Prostate gland (tissue), 2 donors: ENCODE measurements around the gene MRPL33. TPM values are rescaled to one million over a fixed set of nuclear protein-coding genes. Genes with fewer than 3 reads are reported as not detected.

Source experiments
- DNase-seq: peaks from one replicate; pipeline ENCODE4 v3.0.0-alpha.2; 2019; ENCODE audit warnings: low spot score
- H3K27ac ChIP-seq, 2 donors: fragments of 200-600 bp; sonication (generic); 2 replicates each; pipeline ENCODE4 v1.5.1; 2017 to 2019
- H3K27me3 ChIP-seq: fragments of 200-600 bp; sonication (generic); replicated peaks from 2 replicates; pipeline ENCODE4 v1.5.1; 2019; ENCODE audit not compliant: insufficient read depth
- H3K36me3 ChIP-seq, 2 donors: fragments of 200-600 bp; sonication (generic); 1 replicate in 1 of 2; 2 replicates in 1 of 2; pipeline versions ENCODE4 v1.5.1 to v1.8.1; 2017 to 2019
- H3K4me1 ChIP-seq: fragments of 200-600 bp; sonication (generic); replicated peaks from 2 replicates; pipeline ENCODE4 v1.5.1; 2019
- H3K4me3 ChIP-seq, 2 donors: fragments of 200-600 bp; sonication (generic); 2 replicates each; pipeline ENCODE4 v1.5.1; 2017 to 2019
- H3K9me3 ChIP-seq: fragments of 200-600 bp; sonication (generic); 2 replicates; pipeline ENCODE4 v1.5.1; 2017
- POLR2A ChIP-seq: fragments of 450-650 bp; IDR thresholded peaks from one replicate; pipeline ENCODE4 v1.6.1; 2016; ENCODE audit warnings: antibody characterized with exemption, mild to moderate bottlenecking
- POLR2AphosphoS5 ChIP-seq: sonication (generic); formaldehyde crosslinking; IDR thresholded peaks from one replicate; pipeline ENCODE4 v1.6.1; 2017; ENCODE audit warnings: antibody characterized with exemption
- WGBS: methylation state at CpG from one replicate; pipeline ENCODE4 v1.1.5; 2018; 5-methylcytosine and 5-hydroxymethylcytosine counted together
- intact Hi-C: fragments of 100-400 bp; cut with DNase I; formaldehyde crosslinking; loops from one replicate; pipeline ENCODE4 v1.14.2; 2022
- total RNA-seq, 2 donors: library from RNA; depleted of rRNA; stranded (reverse); fragments of >200 nt; gene quantifications; one replicate each; pipeline ENCODE4 v1.1.0, GENCODE V29; 2016
- TF ChIP-seq, protein P1 (sequence below), 4 experiments: fragments of 200-600 bp in 2 of 4; fragments of 450-650 bp in 2 of 4; sonication (generic) in 2 of 4; IDR thresholded peaks; 1 replicate in 3 of 4; 2 replicates in 1 of 4; pipeline ENCODE4 v1.5.1; 2016 to 2019; ENCODE audit warnings: antibody characterized with exemption in 4 of 4, mild to moderate bottlenecking in 2 of 4, moderate library complexity in 2 of 4

MRPL33 gene
- total RNA-seq, 2 donors from 2014 or later = 140 to 186 TPM

DNA sequence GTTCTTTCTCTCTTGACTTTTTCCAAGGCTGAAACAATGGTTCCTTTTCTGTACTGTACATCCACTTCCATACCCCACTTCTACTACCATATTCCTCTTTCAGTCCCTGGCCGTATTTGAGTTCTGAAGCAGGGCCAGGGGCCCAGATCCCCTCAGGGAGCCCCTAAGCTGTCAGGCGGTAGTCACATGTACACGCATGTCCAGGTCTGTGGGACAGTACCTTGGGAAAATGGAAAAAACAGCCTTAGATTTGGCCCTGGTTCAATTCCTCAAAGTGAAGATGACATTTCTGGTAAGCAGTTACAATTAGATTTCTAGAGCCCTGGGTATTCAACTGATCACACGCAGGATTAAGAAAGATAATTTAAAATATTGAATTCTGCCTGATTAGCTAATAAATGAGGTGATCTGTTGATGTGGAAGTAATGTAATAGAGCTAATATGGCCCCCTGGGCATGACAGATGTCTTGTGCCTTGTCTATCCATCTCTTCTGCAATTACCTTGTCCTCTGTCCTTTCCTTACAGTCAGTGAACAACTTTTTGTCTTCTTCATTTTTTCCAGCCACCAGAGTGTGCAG is 44.4 kb downstream of the MRPL33 start:
- H3K4me1 ChIP-seq = no peaks in the 10 kb centered on the region
- DNase-seq = no peak
- TF ChIP-seq, protein P1, sequence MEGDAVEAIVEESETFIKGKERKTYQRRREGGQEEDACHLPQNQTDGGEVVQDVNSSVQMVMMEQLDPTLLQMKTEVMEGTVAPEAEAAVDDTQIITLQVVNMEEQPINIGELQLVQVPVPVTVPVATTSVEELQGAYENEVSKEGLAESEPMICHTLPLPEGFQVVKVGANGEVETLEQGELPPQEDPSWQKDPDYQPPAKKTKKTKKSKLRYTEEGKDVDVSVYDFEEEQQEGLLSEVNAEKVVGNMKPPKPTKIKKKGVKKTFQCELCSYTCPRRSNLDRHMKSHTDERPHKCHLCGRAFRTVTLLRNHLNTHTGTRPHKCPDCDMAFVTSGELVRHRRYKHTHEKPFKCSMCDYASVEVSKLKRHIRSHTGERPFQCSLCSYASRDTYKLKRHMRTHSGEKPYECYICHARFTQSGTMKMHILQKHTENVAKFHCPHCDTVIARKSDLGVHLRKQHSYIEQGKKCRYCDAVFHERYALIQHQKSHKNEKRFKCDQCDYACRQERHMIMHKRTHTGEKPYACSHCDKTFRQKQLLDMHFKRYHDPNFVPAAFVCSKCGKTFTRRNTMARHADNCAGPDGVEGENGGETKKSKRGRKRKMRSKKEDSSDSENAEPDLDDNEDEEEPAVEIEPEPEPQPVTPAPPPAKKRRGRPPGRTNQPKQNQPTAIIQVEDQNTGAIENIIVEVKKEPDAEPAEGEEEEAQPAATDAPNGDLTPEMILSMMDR (IDR thresholded peaks at IDR 0.05) = no peak
- no peak for TF ChIP-seq POLR2A
- no peak for TF ChIP-seq POLR2AphosphoS5
- H3K27me3 ChIP-seq = no peaks in the 10 kb centered on the region
- H3K36me3 ChIP-seq = no peaks in the 10 kb centered on the region
- H3K27ac ChIP-seq = no peak overlapping the region
- intact Hi-C loops = no loop called here
- H3K4me3 ChIP-seq = no peak overlapping the region
- WGBS = 93% methylated on average over 4 of the region's 4 CpGs
- H3K9me3 ChIP-seq = no peaks in the 10 kb centered on the region

DNA sequence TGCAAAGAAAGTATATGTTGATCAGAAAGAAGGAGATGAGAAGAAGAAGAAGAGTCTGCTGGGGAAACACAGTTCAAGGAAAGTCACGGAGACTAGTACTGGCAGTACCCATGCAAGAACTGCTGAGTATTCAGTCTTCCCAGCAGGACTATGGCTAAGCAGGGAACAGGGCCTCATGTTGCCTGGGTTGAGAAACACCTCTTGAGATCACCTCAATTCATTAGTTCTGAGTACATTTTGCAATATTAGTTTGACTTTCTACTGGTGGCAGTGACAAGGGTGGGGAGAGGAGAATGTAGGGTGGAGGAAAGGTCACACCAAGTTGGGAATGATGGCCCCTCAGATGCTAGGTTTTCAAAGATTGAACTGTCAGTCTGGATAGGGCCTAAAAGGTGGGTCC is 50.5 kb downstream of the MRPL33 start:
- 100% methylated on average over 1 of the region's 1 CpG for WGBS
- Histone ChIP-seq H3K9me3 (no peaks in the 10 kb centered on the region), H3K27ac (no peak overlapping the region), H3K4me3 (no peak overlapping the region), H3K36me3 (no peaks in the 10 kb centered on the region), H3K4me1 (no peaks in the 10 kb centered on the region), H3K27me3 (no peaks in the 10 kb centered on the region)
- TF ChIP-seq POLR2AphosphoS5 (no peak), POLR2A (no peak)
- TF ChIP-seq, protein P1 (IDR thresholded peaks at IDR 0.05) = no peak
- no peak for DNase-seq
- intact Hi-C loops = loop anchor here (5.0 to 10.0 kb wide), 2 partner anchors 115 to 573 kb away; partner anchors contain the start of gene FOSL2

DNA sequence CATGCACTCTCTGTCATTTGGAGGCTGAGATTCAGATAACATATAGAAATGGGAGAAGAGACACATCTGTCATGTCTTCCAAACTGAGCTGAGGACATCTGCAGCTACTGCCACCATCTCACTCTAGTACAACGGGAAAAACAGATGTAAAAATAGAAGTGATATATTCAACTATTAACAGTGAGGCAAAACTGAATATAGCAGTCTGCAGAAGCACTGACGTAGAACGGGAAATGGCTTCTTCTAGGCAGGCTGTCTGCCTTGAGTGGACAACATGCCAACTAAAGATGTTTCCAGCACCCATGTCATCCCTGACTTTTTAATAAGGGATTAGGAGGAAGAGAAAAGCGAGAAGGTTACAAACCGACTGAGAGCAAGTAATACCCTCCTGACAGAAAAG is 51.6 kb downstream of the MRPL33 start:
- Histone ChIP-seq H3K4me3 (no peak overlapping the region), H3K9me3 (no peaks in the 10 kb centered on the region), H3K27ac (no peak overlapping the region), H3K27me3 (no peaks in the 10 kb centered on the region), H3K36me3 (no peaks in the 10 kb centered on the region), H3K4me1 (no peaks in the 10 kb centered on the region)
- no peak for DNase-seq
- 80% methylated on average over 5 of the region's 5 CpGs for WGBS
- intact Hi-C loops = loop anchor here (5.0 to 10.0 kb wide), 2 partner anchors 116 to 572 kb away; partner anchors contain the start of gene FOSL2
- TF ChIP-seq, protein P1 (IDR thresholded peaks at IDR 0.05) = no peak
- no peak for TF ChIP-seq POLR2AphosphoS5
- TF ChIP-seq POLR2A = no peak

DNA sequence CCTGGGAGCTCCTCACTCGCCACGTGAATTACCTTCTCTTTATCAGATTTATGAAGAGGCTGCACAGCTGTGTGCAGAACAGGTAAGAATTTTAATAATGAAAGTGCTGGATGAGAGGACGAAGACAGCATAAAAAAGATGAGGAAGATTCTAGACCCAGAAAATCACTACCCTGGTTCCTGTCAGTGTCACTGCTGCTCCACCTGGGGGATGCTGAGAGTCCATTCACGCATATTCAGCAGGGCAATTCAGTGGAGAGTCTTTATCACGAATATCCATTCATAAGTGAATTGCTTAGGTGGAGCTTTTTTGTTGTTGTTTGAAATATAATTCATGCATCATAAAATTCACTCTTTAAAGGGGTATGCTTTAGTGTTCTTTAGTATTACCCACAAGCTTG is 52.0 kb downstream of the MRPL33 start:
- Histone ChIP-seq H3K4me3 (no peak overlapping the region), H3K27ac (no peak overlapping the region), H3K9me3 (no peaks in the 10 kb centered on the region), H3K4me1 (no peaks in the 10 kb centered on the region), H3K36me3 (no peaks in the 10 kb centered on the region), H3K27me3 (no peaks in the 10 kb centered on the region)
- WGBS = 75% methylated on average over 5 of the region's 5 CpGs
- intact Hi-C loops = loop anchor here (5.0 to 10.0 kb wide), 2 partner anchors 116 to 571 kb away; partner anchors contain the start of gene FOSL2
- TF ChIP-seq POLR2A (no peak), POLR2AphosphoS5 (no peak)
- TF ChIP-seq, protein P1 (IDR thresholded peaks at IDR 0.05) = no peak
- no peak for DNase-seq

DNA sequence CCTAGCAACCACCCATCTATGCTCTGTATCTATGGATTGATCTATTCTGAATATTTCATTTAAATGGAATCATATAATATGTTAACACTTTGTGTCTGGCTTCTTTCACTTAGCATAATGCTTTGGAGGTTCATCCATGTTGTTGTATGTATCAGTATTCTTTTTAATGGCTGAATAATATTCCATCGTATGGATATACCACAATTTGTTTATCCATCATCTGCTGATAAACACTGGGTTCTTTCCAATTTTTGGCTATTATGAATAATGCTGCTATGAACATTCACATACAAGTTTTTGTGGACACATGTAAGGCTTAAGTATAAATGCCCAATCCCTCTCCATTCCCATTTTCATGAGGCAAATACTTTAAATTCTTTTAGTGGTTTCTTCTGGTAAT is 52.9 kb downstream of the MRPL33 start:
- WGBS = 97% methylated on average over 1 of the region's 1 CpG
- intact Hi-C loops = loop anchor here (5.0 to 10.0 kb wide), 2 partner anchors 117 to 570 kb away; partner anchors contain the start of gene FOSL2
- H3K36me3 ChIP-seq = no peaks in the 10 kb centered on the region

More for the DNA sequence above, 52.9 kb downstream of the MRPL33 start:
- no peak overlapping the region for H3K4me3 ChIP-seq
- H3K27me3 ChIP-seq = no peaks in the 10 kb centered on the region
- H3K27ac ChIP-seq = no peak overlapping the region
- TF ChIP-seq POLR2AphosphoS5 (no peak), POLR2A (no peak)
- TF ChIP-seq, protein P1 (IDR thresholded peaks at IDR 0.05) = no peak
- DNase-seq = no peak
- no peaks in the 10 kb centered on the region for H3K4me1 ChIP-seq
- H3K9me3 ChIP-seq = no peaks in the 10 kb centered on the region
